PC-9 (cell line): ENCODE measurements around the gene ADAM17.

Source experiments
- EZH2 ChIP-seq: fragments of 200-600 bp; sonication (generic); IDR thresholded peaks from 2 replicates; pipeline ENCODE4 v1.8.0; 2017; ENCODE audit warnings: antibody characterized with exemption, low read depth
- TF ChIP-seq, protein P1 (sequence below): fragments of 200-600 bp; sonication (generic); conservative IDR thresholded peaks from 2 replicates; pipeline ENCODE4 v1.6.1; 2017; ENCODE audit warnings: mixed run types, antibody characterized with exemption, mild to moderate bottlenecking, moderate library complexity

DNA sequence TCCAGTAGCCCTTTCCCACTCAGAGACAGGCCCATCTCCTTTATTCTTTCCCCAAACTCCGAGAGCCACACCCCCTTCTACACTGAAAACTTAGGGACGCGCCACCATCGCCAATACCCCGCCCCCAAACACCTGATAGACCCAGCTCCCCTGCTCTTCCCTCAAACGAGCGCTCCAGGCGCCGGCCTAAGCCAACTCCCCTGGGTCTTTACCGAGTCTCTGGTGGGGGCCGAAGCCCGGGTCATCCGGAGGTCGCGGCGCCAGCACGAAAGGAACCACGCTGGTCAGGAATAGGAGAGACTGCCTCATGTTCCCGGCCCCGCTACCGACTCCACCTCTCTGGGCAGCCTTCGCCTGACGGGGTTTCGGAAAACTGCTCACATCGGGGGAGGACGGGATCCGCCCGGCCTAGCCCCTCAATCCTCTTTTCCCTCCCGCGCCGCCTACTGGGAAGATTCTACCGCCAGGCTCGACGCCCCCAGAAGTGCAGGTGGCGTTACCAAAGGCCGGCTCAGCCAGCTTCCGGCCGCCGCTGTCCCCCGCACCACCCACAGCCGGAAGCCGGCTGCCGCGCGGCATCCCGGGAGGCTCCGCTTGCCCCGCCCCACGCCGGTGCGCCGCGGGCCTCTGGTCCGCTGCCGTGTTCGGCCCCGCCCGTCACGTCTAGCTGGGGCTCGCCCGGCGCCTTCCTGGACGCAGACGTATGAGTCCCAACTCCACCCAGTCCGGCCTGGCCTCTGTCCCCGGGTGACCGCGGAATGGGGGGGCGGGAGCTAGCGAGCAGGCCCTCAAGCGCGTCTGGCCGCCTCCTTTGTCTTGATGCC lies at the start of gene ADAM17:
- TF ChIP-seq EZH2: no peak
- TF ChIP-seq, protein P1, sequence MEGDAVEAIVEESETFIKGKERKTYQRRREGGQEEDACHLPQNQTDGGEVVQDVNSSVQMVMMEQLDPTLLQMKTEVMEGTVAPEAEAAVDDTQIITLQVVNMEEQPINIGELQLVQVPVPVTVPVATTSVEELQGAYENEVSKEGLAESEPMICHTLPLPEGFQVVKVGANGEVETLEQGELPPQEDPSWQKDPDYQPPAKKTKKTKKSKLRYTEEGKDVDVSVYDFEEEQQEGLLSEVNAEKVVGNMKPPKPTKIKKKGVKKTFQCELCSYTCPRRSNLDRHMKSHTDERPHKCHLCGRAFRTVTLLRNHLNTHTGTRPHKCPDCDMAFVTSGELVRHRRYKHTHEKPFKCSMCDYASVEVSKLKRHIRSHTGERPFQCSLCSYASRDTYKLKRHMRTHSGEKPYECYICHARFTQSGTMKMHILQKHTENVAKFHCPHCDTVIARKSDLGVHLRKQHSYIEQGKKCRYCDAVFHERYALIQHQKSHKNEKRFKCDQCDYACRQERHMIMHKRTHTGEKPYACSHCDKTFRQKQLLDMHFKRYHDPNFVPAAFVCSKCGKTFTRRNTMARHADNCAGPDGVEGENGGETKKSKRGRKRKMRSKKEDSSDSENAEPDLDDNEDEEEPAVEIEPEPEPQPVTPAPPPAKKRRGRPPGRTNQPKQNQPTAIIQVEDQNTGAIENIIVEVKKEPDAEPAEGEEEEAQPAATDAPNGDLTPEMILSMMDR: peak; percentile 35; the same call in 1 of the 2 replicates
